ENCODE data around the gene FBXO15.

Gene FBXO15

GRCh38 chr18:74078257-74078656 lies 69.4 kb downstream of the FBXO15 start:
- Histone ChIP-seq H3K4me1 (ENCODE audit: control insufficient read depth, insufficient read depth, low read length) (peaks cover 7% of the 10 kb centered on the region; the same call in 1 of the 2 replicates), H3K27ac (ENCODE audit: low read depth, low read length) (no peak overlapping the region), H3K36me3 (ENCODE audit: control insufficient read depth, insufficient read depth, low read length) (no peaks in the 10 kb centered on the region), H3K4me3 (ENCODE audit: low read depth, low read length) (no peak overlapping the region), H3K27me3 (ENCODE audit: control insufficient read depth, insufficient read depth, low read length) (no peaks in the 10 kb centered on the region), H3K9ac (ENCODE audit: low read length) (no peak overlapping the region), H3K9me3 (ENCODE audit: control insufficient read depth, insufficient read depth, low read depth, low read length) (no peaks in the 10 kb centered on the region)

- no peaks in the 10 kb centered on the region for H3K4me1 ChIP-seq (ENCODE audit: control insufficient read depth, insufficient read depth, low read length)
- no peaks in the 10 kb centered on the region for H3K36me3 ChIP-seq (ENCODE audit: control insufficient read depth, insufficient read depth, low read length)
- H3K4me3 ChIP-seq (ENCODE audit: low read depth, low read length), result no peak overlapping the region
- H3K9ac ChIP-seq (ENCODE audit: low read length), result no peak overlapping the region
- H3K27me3 ChIP-seq (ENCODE audit: control insufficient read depth, insufficient read depth, low read length), result no peaks in the 10 kb centered on the region
- H3K9me3 ChIP-seq (ENCODE audit: control insufficient read depth, insufficient read depth, low read depth, low read length), result no peaks in the 10 kb centered on the region
- no peak overlapping the region for H3K27ac ChIP-seq (ENCODE audit: low read depth, low read length)
These were observed 72.7 kb downstream of the FBXO15 start for GRCh38 chr18:74074668-74075564.

GRCh38 chr18:74073957-74074667 lies 73.5 kb downstream of the FBXO15 start:
- Histone ChIP-seq H3K36me3 (ENCODE audit: control insufficient read depth, insufficient read depth, low read length) (no peaks in the 10 kb centered on the region), H3K27me3 (ENCODE audit: control insufficient read depth, insufficient read depth, low read length) (no peaks in the 10 kb centered on the region)

GRCh38 chr18:74069178-74070050 lies 78.2 kb downstream of the FBXO15 start:
- Histone ChIP-seq H3K27me3 (ENCODE audit: control insufficient read depth, insufficient read depth, low read length) (no peaks in the 10 kb centered on the region), H3K9me3 (ENCODE audit: control insufficient read depth, insufficient read depth, low read depth, low read length) (no peaks in the 10 kb centered on the region), H3K9ac (ENCODE audit: low read length) (no peak overlapping the region), H3K27ac (ENCODE audit: low read depth, low read length) (no peak overlapping the region), H3K4me3 (ENCODE audit: low read depth, low read length) (no peak overlapping the region), H3K4me1 (ENCODE audit: control insufficient read depth, insufficient read depth, low read length) (no peaks in the 10 kb centered on the region), H3K36me3 (ENCODE audit: control insufficient read depth, insufficient read depth, low read length) (no peaks in the 10 kb centered on the region)

More at GRCh38 chr18:74073957-74074667, 73.5 kb downstream of the FBXO15 start:
- H3K9ac ChIP-seq (ENCODE audit: low read length), result no peak overlapping the region
- no peak overlapping the region for H3K4me3 ChIP-seq (ENCODE audit: low read depth, low read length)
- no peak overlapping the region for H3K27ac ChIP-seq (ENCODE audit: low read depth, low read length)
- no peaks in the 10 kb centered on the region for H3K4me1 ChIP-seq (ENCODE audit: control insufficient read depth, insufficient read depth, low read length)
- H3K9me3 ChIP-seq (ENCODE audit: control insufficient read depth, insufficient read depth, low read depth, low read length), result no peaks in the 10 kb centered on the region

DNA sequence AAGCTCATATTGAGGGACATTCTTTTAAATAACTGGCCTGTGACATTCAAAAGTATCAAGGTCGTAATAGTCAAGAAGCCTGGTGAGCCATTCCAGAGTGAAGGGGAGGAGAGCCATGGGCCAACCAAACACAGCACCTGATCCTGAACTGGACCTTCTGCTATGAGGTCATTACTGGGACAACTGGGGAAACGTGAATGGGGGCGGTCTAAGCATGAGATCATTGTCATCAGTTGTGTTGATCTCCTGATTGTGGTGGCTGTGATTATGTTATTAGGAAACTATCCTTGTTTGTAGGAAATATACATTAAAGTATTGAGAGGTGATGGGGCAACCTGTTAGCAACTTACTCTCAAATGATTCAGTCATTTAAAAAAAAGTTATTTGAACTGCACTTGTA lies 79.3 kb downstream of the FBXO15 start:
- Histone ChIP-seq H3K36me3 (ENCODE audit: control insufficient read depth, insufficient read depth, low read length) (no peaks in the 10 kb centered on the region), H3K4me1 (ENCODE audit: control insufficient read depth, insufficient read depth, low read length) (no peaks in the 10 kb centered on the region), H3K27ac (ENCODE audit: low read depth, low read length) (no peak overlapping the region), H3K9ac (ENCODE audit: low read length) (no peak overlapping the region), H3K9me3 (ENCODE audit: control insufficient read depth, insufficient read depth, low read depth, low read length) (no peaks in the 10 kb centered on the region), H3K27me3 (ENCODE audit: control insufficient read depth, insufficient read depth, low read length) (no peaks in the 10 kb centered on the region), H3K4me3 (ENCODE audit: low read depth, low read length) (no peak overlapping the region)

DNA sequence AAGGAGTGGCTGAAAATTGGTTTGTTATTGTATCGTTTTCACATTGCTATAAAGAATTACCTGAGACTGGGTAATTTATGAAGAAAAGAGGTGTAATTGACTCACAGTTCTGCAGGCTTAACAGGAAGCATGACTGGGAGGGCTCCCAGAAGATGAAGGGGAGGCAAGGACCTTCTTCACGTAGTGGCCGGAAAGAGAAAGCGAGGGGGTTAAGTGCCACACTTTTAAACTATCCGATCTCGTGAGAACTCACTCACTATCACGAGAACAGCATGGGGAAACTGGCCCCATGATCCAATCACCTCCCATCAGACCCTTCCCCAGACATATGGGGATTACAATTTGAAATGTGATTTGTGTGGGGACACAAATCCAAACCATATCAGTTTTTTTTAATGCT lies 81.6 kb downstream of the FBXO15 start:
- no peaks in the 10 kb centered on the region for H3K27me3 ChIP-seq (ENCODE audit: control insufficient read depth, insufficient read depth, low read length)
- no peaks in the 10 kb centered on the region for H3K9me3 ChIP-seq (ENCODE audit: control insufficient read depth, insufficient read depth, low read depth, low read length)
- H3K4me3 ChIP-seq (ENCODE audit: low read depth, low read length), result no peak overlapping the region
- no peak overlapping the region for H3K9ac ChIP-seq (ENCODE audit: low read length)
- no peaks in the 10 kb centered on the region for H3K36me3 ChIP-seq (ENCODE audit: control insufficient read depth, insufficient read depth, low read length)
- no peaks in the 10 kb centered on the region for H3K4me1 ChIP-seq (ENCODE audit: control insufficient read depth, insufficient read depth, low read length)
- no peak overlapping the region for H3K27ac ChIP-seq (ENCODE audit: low read depth, low read length)

- Histone ChIP-seq H3K4me1 (ENCODE audit: control insufficient read depth, insufficient read depth, low read length) (no peaks in the 10 kb centered on the region), H3K4me3 (ENCODE audit: low read depth, low read length) (no peak overlapping the region), H3K9ac (ENCODE audit: low read length) (no peak overlapping the region), H3K36me3 (ENCODE audit: control insufficient read depth, insufficient read depth, low read length) (no peaks in the 10 kb centered on the region), H3K27ac (ENCODE audit: low read depth, low read length) (no peak overlapping the region), H3K27me3 (ENCODE audit: control insufficient read depth, insufficient read depth, low read length) (no peaks in the 10 kb centered on the region), H3K9me3 (ENCODE audit: control insufficient read depth, insufficient read depth, low read depth, low read length) (no peaks in the 10 kb centered on the region)
These were observed 82.3 kb downstream of the FBXO15 start for GRCh38 chr18:74065366-74065765.

GRCh38 chr18:74064510-74064909 lies 83.1 kb downstream of the FBXO15 start:
- H3K9ac ChIP-seq (ENCODE audit: low read length), result no peak overlapping the region

GRCh38 chr18:74063557-74063956 lies 84.1 kb downstream of the FBXO15 start:
- Histone ChIP-seq H3K4me1 (ENCODE audit: control insufficient read depth, insufficient read depth, low read length) (no peaks in the 10 kb centered on the region), H3K9ac (ENCODE audit: low read length) (no peak overlapping the region), H3K27ac (ENCODE audit: low read depth, low read length) (no peak overlapping the region), H3K36me3 (ENCODE audit: control insufficient read depth, insufficient read depth, low read length) (no peaks in the 10 kb centered on the region), H3K27me3 (ENCODE audit: control insufficient read depth, insufficient read depth, low read length) (no peaks in the 10 kb centered on the region), H3K9me3 (ENCODE audit: control insufficient read depth, insufficient read depth, low read depth, low read length) (no peaks in the 10 kb centered on the region), H3K4me3 (ENCODE audit: low read depth, low read length) (no peak overlapping the region)

More at GRCh38 chr18:74064510-74064909, 83.1 kb downstream of the FBXO15 start:
- H3K27me3 ChIP-seq (ENCODE audit: control insufficient read depth, insufficient read depth, low read length), result no peaks in the 10 kb centered on the region
- H3K36me3 ChIP-seq (ENCODE audit: control insufficient read depth, insufficient read depth, low read length), result no peaks in the 10 kb centered on the region
- H3K4me1 ChIP-seq (ENCODE audit: control insufficient read depth, insufficient read depth, low read length), result no peaks in the 10 kb centered on the region
- H3K27ac ChIP-seq (ENCODE audit: low read depth, low read length), result no peak overlapping the region
- no peaks in the 10 kb centered on the region for H3K9me3 ChIP-seq (ENCODE audit: control insufficient read depth, insufficient read depth, low read depth, low read length)
- H3K4me3 ChIP-seq (ENCODE audit: low read depth, low read length), result no peak overlapping the region

GRCh38 chr18:74063023-74063422 lies 84.6 kb downstream of the FBXO15 start:
- no peaks in the 10 kb centered on the region for H3K9me3 ChIP-seq (ENCODE audit: control insufficient read depth, insufficient read depth, low read depth, low read length)

More at GRCh38 chr18:74063023-74063422, 84.6 kb downstream of the FBXO15 start:
- H3K4me3 ChIP-seq (ENCODE audit: low read depth, low read length), result no peak overlapping the region
- no peak overlapping the region for H3K9ac ChIP-seq (ENCODE audit: low read length)
- no peaks in the 10 kb centered on the region for H3K36me3 ChIP-seq (ENCODE audit: control insufficient read depth, insufficient read depth, low read length)
- H3K4me1 ChIP-seq (ENCODE audit: control insufficient read depth, insufficient read depth, low read length), result no peaks in the 10 kb centered on the region
- H3K27ac ChIP-seq (ENCODE audit: low read depth, low read length), result no peak overlapping the region
- H3K27me3 ChIP-seq (ENCODE audit: control insufficient read depth, insufficient read depth, low read length), result no peaks in the 10 kb centered on the region

All from HUES6 (cell line).